ENCODE measurements around the gene CCDC40. TPM values are rescaled to one million over a fixed set of nuclear protein-coding genes. Genes with fewer than 3 reads are reported as not detected.

CCDC40 gene
- total and polyA plus RNA-seq, 2 of the 13 experiments (the other 11 are each of a cell fraction or from before 2014, with no cell fraction given): 4.1 to 5.5 TPM

- TF ChIP-seq ZNF691 (CRISPR knock-in tag; IDR thresholded peaks at IDR 0.05; ENCODE audit: borderline replicate concordance, low read depth) (peak; percentile 72), ATRX (CRISPR knock-in tag; IDR thresholded peaks at IDR 0.05; ENCODE audit: borderline replicate concordance) (no peak), ZHX1 (CRISPR knock-in tag; IDR thresholded peaks at IDR 0.05; ENCODE audit: low read depth) (peak; percentile 70), MED13 (CRISPR knock-in tag; IDR thresholded peaks at IDR 0.05) (peak; percentile 60), NFIC (IDR thresholded peaks at IDR 0.05; ENCODE audit: low read length) (no peak), TSC22D2 (CRISPR knock-in tag; IDR thresholded peaks at IDR 0.05; ENCODE audit: borderline replicate concordance) (peak; percentile 91; the same call in 1 of the 2 replicates), ZNF784 (CRISPR knock-in tag; IDR thresholded peaks at IDR 0.05; ENCODE audit: borderline replicate concordance) (peak; percentile 91), ZNF670 (CRISPR knock-in tag; IDR thresholded peaks at IDR 0.05; ENCODE audit: borderline replicate concordance) (no peak), ZNF576 (CRISPR knock-in tag; IDR thresholded peaks at IDR 0.05) (no peak), KLF13 (CRISPR knock-in tag; IDR thresholded peaks at IDR 0.05) (no peak), ZNF44 (CRISPR knock-in tag; IDR thresholded peaks at IDR 0.05) (peak; percentile 86), SNAPC2 (CRISPR knock-in tag; IDR thresholded peaks at IDR 0.05) (peak; percentile 89), HOMEZ (CRISPR knock-in tag; IDR thresholded peaks at IDR 0.05; ENCODE audit: low read depth) (peak; percentile 82), ZNF761 (CRISPR knock-in tag; conservative IDR thresholded peaks at IDR 0.05) (0 out of 2 replicates have a peak, but pooled peaks have one; percentile 40), STAT5B (CRISPR knock-in tag; IDR thresholded peaks at IDR 0.05) (no peak), CC2D1A (CRISPR knock-in tag; IDR thresholded peaks at IDR 0.05) (no peak), ZNF615 (CRISPR knock-in tag; IDR thresholded peaks at IDR 0.05; ENCODE audit: borderline replicate concordance) (no peak), SP5 (CRISPR knock-in tag; IDR thresholded peaks at IDR 0.05; ENCODE audit: borderline replicate concordance, low read depth) (peak; percentile 93), ZNF569 (CRISPR knock-in tag; IDR thresholded peaks at IDR 0.05; ENCODE audit: borderline replicate concordance) (peak; percentile 28; the same call in 1 of the 2 replicates)
Measured at GRCh38 chr17:79988185-79988971, 48.1 kb upstream of the CCDC40 start (continued).
